ENCODE measurements around the gene C2CD4D.
A peak's percentile ranks its signal among the peaks of the same experiment; 100 is the strongest.

The C2CD4D gene

DNA sequence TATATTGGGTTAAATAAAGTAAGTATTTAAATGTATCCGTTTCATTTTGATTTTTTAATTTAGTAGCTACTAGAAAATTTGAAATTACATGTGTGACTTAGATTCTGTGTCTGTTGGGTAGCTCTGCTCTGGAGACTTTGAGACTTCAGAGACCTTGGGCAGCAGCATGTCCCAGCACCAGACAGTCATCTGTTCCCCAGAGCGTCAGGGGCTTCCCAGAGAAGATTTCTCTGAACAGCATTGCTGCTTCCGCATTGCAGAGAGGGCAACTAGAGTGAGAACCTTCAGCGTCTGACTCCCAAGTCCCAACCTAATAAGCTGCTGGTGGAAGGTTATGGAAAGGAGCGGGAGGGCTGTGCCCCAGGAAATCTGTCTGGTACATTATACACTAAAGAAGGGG is 41.0 kb downstream of the C2CD4D start:
- Histone ChIP-seq H4K20me1 (ENCODE audit: insufficient read depth, low read length) (no peaks in the 10 kb centered on the region), H3K36me3 (ENCODE audit: insufficient read depth, low read length) (peaks cover 6% of the 10 kb centered on the region; the same call in 1 of the 2 replicates), H3K79me2 (ENCODE audit: insufficient read depth, low read length) (no peaks in the 10 kb centered on the region), H3K4me3 (ENCODE audit: low read depth in 1 of 2, low read length in 2 of 2) (no peak overlapping the region), H3K4me2 (ENCODE audit: insufficient read depth, low read length) (no peak overlapping the region), H3K27ac (ENCODE audit: low read length) (no peak overlapping the region), H2AFZ (ENCODE audit: low read depth, low read length) (no peak overlapping the region), H3K4me1 (ENCODE audit: insufficient read depth, low read length) (no peaks in the 10 kb centered on the region), H3K9ac (ENCODE audit: low read depth, low read length) (no peak overlapping the region), H3K27me3 (ENCODE audit: insufficient read depth, low read length, poor library complexity) (no peaks in the 10 kb centered on the region), H3K9me3 (ENCODE audit: insufficient read depth, low read length, severe bottlenecking) (no peaks in the 10 kb centered on the region)
- no peak for ATAC-seq (ENCODE audit: insufficient read depth, low read depth)
- no peak for DNase-seq
- TF ChIP-seq, protein P1, sequence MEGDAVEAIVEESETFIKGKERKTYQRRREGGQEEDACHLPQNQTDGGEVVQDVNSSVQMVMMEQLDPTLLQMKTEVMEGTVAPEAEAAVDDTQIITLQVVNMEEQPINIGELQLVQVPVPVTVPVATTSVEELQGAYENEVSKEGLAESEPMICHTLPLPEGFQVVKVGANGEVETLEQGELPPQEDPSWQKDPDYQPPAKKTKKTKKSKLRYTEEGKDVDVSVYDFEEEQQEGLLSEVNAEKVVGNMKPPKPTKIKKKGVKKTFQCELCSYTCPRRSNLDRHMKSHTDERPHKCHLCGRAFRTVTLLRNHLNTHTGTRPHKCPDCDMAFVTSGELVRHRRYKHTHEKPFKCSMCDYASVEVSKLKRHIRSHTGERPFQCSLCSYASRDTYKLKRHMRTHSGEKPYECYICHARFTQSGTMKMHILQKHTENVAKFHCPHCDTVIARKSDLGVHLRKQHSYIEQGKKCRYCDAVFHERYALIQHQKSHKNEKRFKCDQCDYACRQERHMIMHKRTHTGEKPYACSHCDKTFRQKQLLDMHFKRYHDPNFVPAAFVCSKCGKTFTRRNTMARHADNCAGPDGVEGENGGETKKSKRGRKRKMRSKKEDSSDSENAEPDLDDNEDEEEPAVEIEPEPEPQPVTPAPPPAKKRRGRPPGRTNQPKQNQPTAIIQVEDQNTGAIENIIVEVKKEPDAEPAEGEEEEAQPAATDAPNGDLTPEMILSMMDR (IDR thresholded peaks at IDR 0.05; ENCODE audit: borderline replicate concordance, extremely low read depth, low read length, poor library complexity, severe bottlenecking): no peak
- no peak for TF ChIP-seq EZH2 (IDR thresholded peaks at IDR 0.05; ENCODE audit: borderline replicate concordance, low read depth, low read length, severe bottlenecking)

DNA sequence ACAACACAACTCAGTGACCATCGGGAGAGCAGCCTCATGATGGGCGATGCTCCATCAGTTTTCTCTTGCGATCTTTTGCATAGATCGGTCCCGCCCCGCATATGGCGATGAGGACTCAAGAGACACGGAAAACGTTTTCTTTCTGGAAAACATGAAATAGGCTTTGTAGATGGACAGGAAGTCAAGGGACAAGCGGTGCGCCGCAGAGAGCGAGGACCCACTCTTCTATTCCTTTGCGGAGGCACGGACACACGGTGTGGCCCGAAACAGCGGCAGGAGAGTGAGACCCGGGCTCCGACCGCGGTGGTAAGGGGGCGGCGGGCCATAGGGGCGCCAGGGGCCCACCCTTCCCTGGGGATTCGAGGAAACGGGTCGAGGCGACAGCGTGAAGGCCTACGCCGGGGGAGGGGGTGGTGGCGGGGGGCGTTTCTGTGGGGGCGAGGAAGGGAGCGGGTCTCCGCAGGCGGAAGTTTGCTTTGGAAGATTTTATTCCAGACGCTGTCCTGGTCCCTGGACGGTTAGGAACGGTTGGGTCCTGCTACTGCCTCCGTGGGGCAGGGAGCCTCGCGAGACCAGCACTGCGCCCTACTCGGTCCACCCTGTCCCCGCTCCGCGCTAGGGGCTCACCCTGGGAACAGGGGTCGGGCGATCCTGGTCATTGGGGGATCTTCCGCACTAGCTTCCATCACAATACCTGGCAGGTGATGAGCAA is 48.5 kb downstream of the C2CD4D start:
- no peaks in the 10 kb centered on the region for H3K9me3 ChIP-seq (ENCODE audit: insufficient read depth, low read length, severe bottlenecking)
- peak overlapping the region; percentile 66 for H3K9ac ChIP-seq (ENCODE audit: low read depth, low read length)
- H3K4me1 ChIP-seq (ENCODE audit: insufficient read depth, low read length): peaks cover 32% of the 10 kb centered on the region
- no peak for ATAC-seq (ENCODE audit: insufficient read depth, low read depth)
- H3K79me2 ChIP-seq (ENCODE audit: insufficient read depth, low read length): peaks cover 42% of the 10 kb centered on the region
- peak overlapping the region; percentile 41 to 69 for H3K4me3 ChIP-seq (ENCODE audit: low read depth in 1 of 2, low read length in 2 of 2)
- H2AFZ ChIP-seq (ENCODE audit: low read depth, low read length): peak overlapping the region; percentile 71
- peak overlapping the region; percentile 91 for H3K4me2 ChIP-seq (ENCODE audit: insufficient read depth, low read length)
- H3K27ac ChIP-seq (ENCODE audit: low read length): peak overlapping the region; percentile 68
- peaks cover 7% of the 10 kb centered on the region; the same call in 1 of the 2 replicates for H3K36me3 ChIP-seq (ENCODE audit: insufficient read depth, low read length)
- TF ChIP-seq, protein P1 (IDR thresholded peaks at IDR 0.05; ENCODE audit: borderline replicate concordance, extremely low read depth, low read length, poor library complexity, severe bottlenecking): no peak
- TF ChIP-seq EZH2 (IDR thresholded peaks at IDR 0.05; ENCODE audit: borderline replicate concordance, low read depth, low read length, severe bottlenecking): no peak
- H3K27me3 ChIP-seq (ENCODE audit: insufficient read depth, low read length, poor library complexity): no peaks in the 10 kb centered on the region
- no peak for DNase-seq
- no peaks in the 10 kb centered on the region for H4K20me1 ChIP-seq (ENCODE audit: insufficient read depth, low read length)

DNA sequence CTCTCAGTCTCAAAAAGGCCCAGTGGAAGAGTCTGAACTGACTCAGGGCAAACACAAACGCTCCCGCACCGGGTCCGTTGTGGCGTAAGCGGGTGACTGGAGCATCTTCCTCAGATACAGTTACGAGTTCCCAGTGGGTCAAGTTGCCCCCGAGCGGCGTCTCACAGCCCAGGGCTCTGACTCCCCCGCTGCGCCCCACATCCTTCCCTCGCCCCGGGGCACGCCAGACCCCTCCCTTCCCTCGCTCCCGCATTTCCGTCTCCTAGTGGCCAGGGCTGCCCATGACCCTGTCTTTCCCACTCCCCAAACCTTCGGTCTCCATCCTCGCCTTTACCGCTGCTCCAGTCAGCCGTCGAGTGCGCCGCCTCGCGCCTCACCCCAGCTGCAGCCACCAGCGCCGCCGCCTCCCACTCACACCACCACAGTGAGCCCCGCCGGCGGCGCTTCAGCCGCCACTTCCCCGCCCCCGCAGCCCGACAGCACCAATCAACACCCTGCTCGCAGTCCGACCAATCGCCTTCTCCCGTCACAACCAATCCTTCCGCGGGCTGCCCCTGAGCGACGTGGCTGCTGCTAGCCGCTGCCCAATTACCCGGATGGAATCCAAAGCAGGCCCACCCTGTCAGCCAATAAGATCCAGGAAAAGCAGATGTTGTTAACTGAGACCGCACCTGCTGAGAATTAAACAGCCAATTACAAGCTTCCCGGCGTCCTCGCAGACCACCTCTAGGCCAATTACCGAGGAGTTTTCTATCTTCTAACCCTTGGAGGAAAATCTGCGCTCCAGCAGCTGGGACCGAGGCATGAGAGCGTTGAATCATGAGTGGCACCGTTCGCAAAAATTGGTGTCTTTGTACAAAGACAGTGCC is 49.3 kb downstream of the C2CD4D start, which contains the start of gene TDRKH:
Gene TDRKH (minus strand): TSS at position 430 of the 869 bp plus-strand sequence. CDS start 7,478 bp downstream, outside the sequence.
- peak within 1 kb of the TSS; percentile 91 for H3K4me2 ChIP-seq (ENCODE audit: insufficient read depth, low read length)
- H3K9me3 ChIP-seq (ENCODE audit: insufficient read depth, low read length, severe bottlenecking): no peaks in the 10 kb centered on the region
- H4K20me1 ChIP-seq (ENCODE audit: insufficient read depth, low read length): no peaks in the 10 kb centered on the region
- H3K79me2 ChIP-seq (ENCODE audit: insufficient read depth, low read length): peaks cover 42% of the 10 kb centered on the region
- ATAC-seq (ENCODE audit: insufficient read depth, low read depth) (peak; percentile 96), DNase-seq (peak; percentile 99)
- H3K27ac ChIP-seq (ENCODE audit: low read length): peak within 1 kb of the TSS; percentile 79
- no peaks in the 10 kb centered on the region for H3K27me3 ChIP-seq (ENCODE audit: insufficient read depth, low read length, poor library complexity)
- H3K36me3 ChIP-seq (ENCODE audit: insufficient read depth, low read length): peaks cover 7% of the 10 kb centered on the region; the same call in 1 of the 2 replicates
- peak; percentile 90 for TF ChIP-seq EZH2 (IDR thresholded peaks at IDR 0.05; ENCODE audit: borderline replicate concordance, low read depth, low read length, severe bottlenecking)
- TF ChIP-seq, protein P1 (IDR thresholded peaks at IDR 0.05; ENCODE audit: borderline replicate concordance, extremely low read depth, low read length, poor library complexity, severe bottlenecking): peak; percentile 61
- peak within 1 kb of the TSS; percentile 67 for H3K9ac ChIP-seq (ENCODE audit: low read depth, low read length)
- H2AFZ ChIP-seq (ENCODE audit: low read depth, low read length): peak within 1 kb of the TSS; percentile 84
- H3K4me3 ChIP-seq (ENCODE audit: low read depth in 1 of 2, low read length in 2 of 2): peak within 1 kb of the TSS; percentile 41 to 80
- H3K4me1 ChIP-seq (ENCODE audit: insufficient read depth, low read length): peaks cover 32% of the 10 kb centered on the region

All from DND-41 (cell line).